H1 (cell line): ENCODE results near the gene SNX20. TPM values are rescaled to one million over a fixed set of nuclear protein-coding genes. Genes with fewer than 3 reads are reported as not detected.

Experiments used
- CTCF ChIA-PET: fragments of 300-600 bp; sonication (Branson Sonifier 250); formaldehyde crosslinking; loops from one replicate; lab custom pipeline; 2021; ENCODE audit not compliant: partially characterized antibody; lab: Charles Lee
- POLR2A ChIA-PET: fragments of 300-600 bp; sonication (Branson Sonifier 250); formaldehyde crosslinking; loops from one replicate; lab custom pipeline; 2021; ENCODE audit warnings: inconsistent platforms; ENCODE audit not compliant: partially characterized antibody; lab: Charles Lee
- DNase-seq, 2 experiments: peaks; one replicate each; pipeline versions ENCODE4 v3.0.0 to v3.0.0-alpha.2; 2010 to 2022; ENCODE audit warnings: low spot score in 2 of 2, low read depth in 1 of 2, mixed read lengths in 1 of 2
- FAIRE-seq: peaks from 2 replicates; lab custom pipeline; 2011; peaks lifted over from hg19 to GRCh38; lab: Jason Lieb, UNC
- H2AFZ ChIP-seq: 2 replicates; pipeline ENCODE4 v1.8.1; 2012; ENCODE audit warnings: low read length, inconsistent platforms
- H2AK5ac ChIP-seq: 2 replicates; pipeline ENCODE4 v1.6.1; 2013; ENCODE audit warnings: low read depth, low read length
- H2BK120ac ChIP-seq: replicated peaks from 2 replicates; pipeline ENCODE3; 2013; ENCODE audit warnings: low read depth, low read length, inconsistent platforms
- H2BK12ac ChIP-seq: 2 replicates; pipeline ENCODE4 v1.6.1; 2013; ENCODE audit warnings: low read depth, low read length
- H2BK15ac ChIP-seq: 2 replicates; pipeline ENCODE4 v1.6.1; 2013; ENCODE audit warnings: low read length
- H2BK20ac ChIP-seq: 2 replicates; pipeline ENCODE4 v1.6.1; 2013; ENCODE audit warnings: low read length
- H2BK5ac ChIP-seq: 2 replicates; pipeline ENCODE4 v1.6.1; 2013; ENCODE audit warnings: low read depth, low read length
- H3K14ac ChIP-seq: 2 replicates; pipeline ENCODE4 v1.6.1; 2013; ENCODE audit warnings: inconsistent platforms; ENCODE audit not compliant: insufficient read length
- H3K18ac ChIP-seq: 2 replicates; pipeline ENCODE4 v1.6.1; 2013; ENCODE audit warnings: low read length; ENCODE audit errors: extremely low read depth
- H3K23ac ChIP-seq: 2 replicates; pipeline ENCODE4 v1.6.1; 2013; ENCODE audit warnings: inconsistent platforms; ENCODE audit not compliant: insufficient read length
- H3K23me2 ChIP-seq: 2 replicates; pipeline ENCODE4 v1.6.1; 2013; ENCODE audit warnings: low read depth, low read length
- H3K27ac ChIP-seq: 2 replicates; pipeline ENCODE4 v1.6.1; 2011; ENCODE audit warnings: low read depth, low read length, inconsistent platforms
- H3K27me3 ChIP-seq, 4 experiments: replicated peaks in 1 of 4; 1 replicate in 1 of 4; 2 replicates in 3 of 4; pipeline versions ENCODE4 v1.6.1 to v1.8.1; 2011 to 2013; ENCODE audit warnings: low read length in 3 of 4, mild to moderate bottlenecking in 3 of 4, inconsistent platforms in 2 of 4, mixed read lengths in 2 of 4, moderate library complexity in 1 of 4; ENCODE audit not compliant: control insufficient read depth in 3 of 4, insufficient read depth in 3 of 4; ENCODE audit errors: extremely low read depth in 1 of 4
- H3K36me3 ChIP-seq, 4 experiments: 2 replicates each; pipeline versions ENCODE4 v1.6.1 to v1.8.1; 2011 to 2013; ENCODE audit warnings: mild to moderate bottlenecking in 4 of 4, low read length in 3 of 4, moderate library complexity in 2 of 4, control low read depth in 1 of 4, inconsistent platforms in 1 of 4; ENCODE audit not compliant: insufficient read depth in 4 of 4, control insufficient read depth in 2 of 4
- H3K4ac ChIP-seq: replicated peaks from 2 replicates; pipeline ENCODE3; 2013; ENCODE audit warnings: low read length, low read depth, mixed read lengths, inconsistent platforms; ENCODE audit not compliant: insufficient read length
- H3K4me1 ChIP-seq, 4 experiments: replicated peaks in 1 of 4; 1 replicate in 1 of 4; 2 replicates in 3 of 4; pipeline versions ENCODE4 v1.6.1 to v1.8.1; 2011 to 2013; ENCODE audit warnings: low read length in 3 of 4, inconsistent platforms in 2 of 4, mixed read lengths in 1 of 4; ENCODE audit not compliant: insufficient read depth in 4 of 4, control insufficient read depth in 3 of 4
- H3K4me2 ChIP-seq, 2 experiments: 2 replicates each; pipeline versions ENCODE4 v1.6.1 to v1.8.1; 2011 to 2013; ENCODE audit warnings: low read depth in 2 of 2, low read length in 2 of 2, control low read depth in 1 of 2, inconsistent platforms in 1 of 2, mild to moderate bottlenecking in 1 of 2; ENCODE audit not compliant: insufficient read depth in 1 of 2
- H3K4me3 ChIP-seq, 4 experiments: fragments of 200-600, 300-600 bp in 1 of 4; sonication (generic), shearing (Covaris generic), sonication (Bioruptor Twin) in 1 of 4; 2 replicates each; pipeline versions ENCODE4 v1.5.1 to v1.8.1; 2011 to 2016; ENCODE audit warnings: low read length in 4 of 4, low read depth in 3 of 4, control low read depth in 2 of 4, inconsistent platforms in 2 of 4, mild to moderate bottlenecking in 2 of 4, mixed read lengths in 1 of 4, moderate library complexity in 1 of 4; ENCODE audit not compliant: insufficient read depth in 2 of 4; ENCODE audit errors: extremely low read depth in 1 of 4
- H3K56ac ChIP-seq: replicated peaks from 2 replicates; pipeline ENCODE3; 2013; ENCODE audit warnings: low read depth, mild to moderate bottlenecking, mixed read lengths, low read length, inconsistent platforms; ENCODE audit not compliant: insufficient read length
- H3K79me1 ChIP-seq: 2 replicates; pipeline ENCODE4 v1.6.1; 2013; ENCODE audit warnings: low read depth, low read length, control low read depth
- H3K79me2 ChIP-seq, 2 experiments: 2 replicates each; pipeline versions ENCODE4 v1.6.1 to v1.8.1; 2012 to 2013; ENCODE audit warnings: low read length in 2 of 2, mild to moderate bottlenecking in 2 of 2, inconsistent platforms in 1 of 2; ENCODE audit not compliant: insufficient read depth in 2 of 2, control insufficient read depth in 1 of 2
- H3K9ac ChIP-seq, 4 experiments: replicated peaks in 1 of 4; 1 replicate in 1 of 4; 2 replicates in 3 of 4; pipeline versions ENCODE4 v1.6.1 to v1.8.1; 2011 to 2013; ENCODE audit warnings: low read depth in 3 of 4, low read length in 3 of 4, control low read depth in 2 of 4, mild to moderate bottlenecking in 2 of 4, moderate library complexity in 2 of 4, inconsistent platforms in 1 of 4; ENCODE audit errors: extremely low read depth in 1 of 4
- H3K9me3 ChIP-seq, 2 experiments: 2 replicates each; pipeline versions ENCODE4 v1.6.1 to v1.8.1; 2012 to 2013; ENCODE audit warnings: mild to moderate bottlenecking in 2 of 2, moderate library complexity in 2 of 2, control low read depth in 1 of 2, inconsistent platforms in 1 of 2, low read depth in 1 of 2, low read length in 1 of 2, mixed read lengths in 1 of 2; ENCODE audit not compliant: insufficient read depth in 2 of 2
- H4K20me1 ChIP-seq, 2 experiments: replicated peaks in 1 of 2; 2 replicates each; pipeline versions ENCODE3 to v1.8.1; 2011 to 2013; ENCODE audit warnings: inconsistent platforms in 2 of 2, low read length in 2 of 2, mild to moderate bottlenecking in 1 of 2; ENCODE audit not compliant: insufficient read depth in 2 of 2, control insufficient read depth in 1 of 2
- H4K5ac ChIP-seq: 2 replicates; pipeline ENCODE4 v1.6.1; 2013; ENCODE audit warnings: low read length, low read depth, mixed read lengths, inconsistent platforms; ENCODE audit not compliant: insufficient read length
- H4K8ac ChIP-seq: 2 replicates; pipeline ENCODE4 v1.8.0; 2013; ENCODE audit warnings: mild to moderate bottlenecking, moderate library complexity, low read length, inconsistent platforms; ENCODE audit not compliant: insufficient read depth; ENCODE audit errors: extremely low read depth
- H4K91ac ChIP-seq: replicated peaks from 2 replicates; pipeline ENCODE3; 2013; ENCODE audit warnings: low read length, mixed read lengths, inconsistent platforms; ENCODE audit not compliant: insufficient read length
- CBX5 ChIP-seq: fragments of 300-800, 300-1000 bp; sonication (generic); IDR thresholded peaks from 2 replicates; pipeline ENCODE4 v1.7.1; 2016; ENCODE audit warnings: antibody characterized with exemption, low read length, low read depth
- CBX8 ChIP-seq: fragments of 300-800, 300-1000 bp; sonication (generic); IDR thresholded peaks from 2 replicates; pipeline ENCODE4 v1.7.1; 2016; ENCODE audit warnings: low read depth, low read length, borderline replicate concordance
- CTBP2 ChIP-seq: IDR thresholded peaks from 2 replicates; pipeline ENCODE4 v1.7.0; 2011; ENCODE audit warnings: borderline replicate concordance, mild to moderate bottlenecking, moderate library complexity, mixed read lengths, low read length; ENCODE audit not compliant: insufficient read depth, insufficient read length
- EP300 ChIP-seq, 2 experiments: IDR thresholded peaks; 1 replicate in 1 of 2; 2 replicates in 1 of 2; pipeline ENCODE4 v1.6.1; 2011 to 2012; ENCODE audit warnings: low read depth in 2 of 2, low read length in 2 of 2, mild to moderate bottlenecking in 2 of 2, borderline replicate concordance in 1 of 2, inconsistent platforms in 1 of 2, moderate library complexity in 1 of 2
- GTF2F1 ChIP-seq: IDR thresholded peaks from 2 replicates; pipeline ENCODE4 v1.6.1; 2012; ENCODE audit warnings: low read depth, low read length, improper control_type of control experiment, borderline replicate concordance
- KDM1A ChIP-seq: fragments of 200-600, 300-600 bp; sonication (generic); IDR thresholded peaks from 2 replicates; pipeline ENCODE4 v1.7.1; 2016; ENCODE audit warnings: mild to moderate bottlenecking, low read length, borderline replicate concordance
- KDM4A ChIP-seq: IDR thresholded peaks from one replicate; pipeline ENCODE4 v1.7.1; 2012; ENCODE audit warnings: low read depth, mild to moderate bottlenecking, moderate library complexity, low read length, inconsistent platforms; ENCODE audit not compliant: severe bottlenecking
- MAFK ChIP-seq: IDR thresholded peaks from 2 replicates; pipeline ENCODE4 v1.6.1; 2012; ENCODE audit warnings: low read depth, mild to moderate bottlenecking, improper control_type of control experiment, low read length
- RXRA ChIP-seq: IDR thresholded peaks from 2 replicates; pipeline ENCODE4 v1.6.1; 2011; ENCODE audit warnings: low read depth, mild to moderate bottlenecking, low read length, moderate library complexity; ENCODE audit not compliant: insufficient read depth
- SIX5 ChIP-seq: IDR thresholded peaks from 2 replicates; pipeline ENCODE4 v1.6.1; 2011; ENCODE audit warnings: mild to moderate bottlenecking, low read depth, low read length
- SUZ12 ChIP-seq: fragments of 200-600 bp; sonication (generic); IDR thresholded peaks from 2 replicates; pipeline ENCODE4 v1.6.1; 2012; ENCODE audit warnings: mild to moderate bottlenecking, inconsistent platforms, low read length, moderate library complexity, mixed read lengths
- TAF1 ChIP-seq: IDR thresholded peaks from 2 replicates; pipeline ENCODE4 v1.6.1; 2011; ENCODE audit warnings: mild to moderate bottlenecking, low read depth, low read length
- USF2 ChIP-seq: IDR thresholded peaks from 2 replicates; pipeline ENCODE4 v1.6.1; 2011; ENCODE audit warnings: low read length, improper control_type of control experiment
- WGBS, 2 experiments: shearing (Covaris generic) in 1 of 2; methylation state at CpG; one replicate each; pipeline versions ENCODE4 v1.1.6 to v1.1.7; 2013 to 2015; ENCODE audit warnings: low lambda C conversion rate in 2 of 2, mixed read lengths in 2 of 2, inconsistent platforms in 1 of 2, low coverage in 1 of 2, missing lambda C conversion rate in 1 of 2; ENCODE audit not compliant: insufficient replicate concordance in 2 of 2, insufficient coverage in 1 of 2, insufficient read length in 1 of 2; ENCODE audit errors: extremely low coverage in 1 of 2, missing lambda C conversion rate in 1 of 2; 5-methylcytosine and 5-hydroxymethylcytosine counted together
- polyA plus RNA-seq, 7 experiments: library from polyadenylated mRNA; depleted of rRNA in 3 of 7; stranded (reverse) in 5 of 7; unstranded in 2 of 7; fragments of >200 nt in 5 of 7; fragments of 200-250 nt in 2 of 7; gene quantifications; 1 replicate in 5 of 7; 2 replicates in 1 of 7; 4 replicates in 1 of 7; pipeline versions ENCODE4 v1.2.1 to v1.2.3, GENCODE V29; 2011 to 2013; ENCODE audit warnings: missing spikeins in 2 of 7, mixed read lengths in 2 of 7
- total RNA-seq: library from RNA; stranded (reverse); fragmentation: NEBNext Ultra II Directional; extraction: Animal tissue kit (Norgen Biotek cat#: 25700); gene quantifications from 2 replicates; pipeline ENCODE4 v1.2.1, GENCODE V29; 2021

The SNX20 gene
- total and polyA plus RNA-seq, 2 of the 8 experiments (the other 6 are each of a cell fraction or from before 2014, with no cell fraction given): not detected

GRCh38 chr16:50643192-50643591 is 37.9 kb downstream of the SNX20 start:
- no peaks in the 10 kb centered on the region for H4K20me1 ChIP-seq
- H2BK12ac ChIP-seq: 0 out of 2 replicates have a peak overlapping the region, but pooled peaks have one; percentile 14
- no peak overlapping the region for H2BK15ac ChIP-seq
- H4K91ac ChIP-seq: no peak overlapping the region
- no peak overlapping the region for H4K8ac ChIP-seq
- H4K5ac ChIP-seq: no peak overlapping the region
- no peak overlapping the region for H3K4me3 ChIP-seq
- no peak overlapping the region for H3K18ac ChIP-seq
- no peak overlapping the region for H3K14ac ChIP-seq
- no peak overlapping the region for H3K4ac ChIP-seq
- no peak overlapping the region for H3K27ac ChIP-seq
- FAIRE-seq (no peak), DNase-seq (no peak)
- ChIA-PET POLR2A (no interaction called here), CTCF (interaction anchor here (0.7 to 3.3 kb wide), 7 partner anchors 10 to 163 kb away, joined by 3 to 15 read pairs (median 4); no protein-coding TSS in a partner anchor)
- no peaks in the 10 kb centered on the region for H3K23me2 ChIP-seq
- no peak overlapping the region for H3K9ac ChIP-seq
- TF ChIP-seq SIX5: no peak
- TF ChIP-seq GTF2F1: no peak
- TF ChIP-seq CTBP2: no peak
- no peak for TF ChIP-seq CBX8
- TF ChIP-seq RXRA: no peak
- TF ChIP-seq SUZ12: no peak
- no peak for TF ChIP-seq MAFK
- no peak for TF ChIP-seq KDM1A
- TF ChIP-seq CBX5: no peak
- TF ChIP-seq TAF1: no peak
- no peak for TF ChIP-seq KDM4A
- no peak for TF ChIP-seq USF2
- TF ChIP-seq EP300 (IDR thresholded peaks at IDR 0.05; ENCODE audit: borderline replicate concordance in 1 of 2, low read depth in 2 of 2, low read length in 2 of 2): no peak
- H3K23ac ChIP-seq: no peak overlapping the region
- H3K56ac ChIP-seq: no peak overlapping the region
- no peak overlapping the region for H2BK120ac ChIP-seq
- H3K4me2 ChIP-seq: no peak overlapping the region
- no peaks in the 10 kb centered on the region for H3K79me2 ChIP-seq
- no peak overlapping the region for H2BK20ac ChIP-seq
- H2BK5ac ChIP-seq: no peak overlapping the region
- H3K27me3 ChIP-seq: peaks cover 0 to 2% (median under 1%) of the 10 kb centered on the region in 4 experiments; a peak in 3 of 7 replicates
- H3K4me1 ChIP-seq: peaks cover 0 to 5% (median 0%) of the 10 kb centered on the region in 4 experiments; a peak in 2 of 7 replicates
- H2AFZ ChIP-seq: no peak overlapping the region
- WGBS, 2 experiments: 85% methylated on average over 4 of the region's 4 CpGs; no CpG with 5 or more reads in 1 of the 2 experiments
- no peaks in the 10 kb centered on the region for H3K9me3 ChIP-seq
- H2AK5ac ChIP-seq: no peak overlapping the region
- no peaks in the 10 kb centered on the region for H3K79me1 ChIP-seq
- H3K36me3 ChIP-seq: no peaks in the 10 kb centered on the region
